ENCODE results near the gene FNBP1. TPM values are rescaled to one million over a fixed set of nuclear protein-coding genes. Genes with fewer than 3 reads are reported as not detected.

FNBP1 gene
- total RNA-seq, result 12.1 and 18.5 TPM in 2 replicates

GRCh38 chr9:130042885-130043653, at the start of gene FNBP1:
Gene FNBP1 (minus strand): TSS chr9:130043189. CDS start chr9:130042975, 214 bp downstream.
- H3K27me3 ChIP-seq (ENCODE audit: control insufficient read depth, insufficient read depth, low read length), result no peaks in the 10 kb centered on the region
- H3K36me3 ChIP-seq (ENCODE audit: control insufficient read depth, insufficient read depth, low read length), result no peaks in the 10 kb centered on the region
- H3K4me3 ChIP-seq (ENCODE audit: low read depth, low read length), result peak within 1 kb of the TSS; percentile 92
- peak; percentile 7 for TF ChIP-seq CTCF (IDR thresholded peaks at IDR 0.05; ENCODE audit: insufficient read depth, low read length, poor library complexity, severe bottlenecking)
- peak; percentile 25 for DNase-seq (ENCODE audit: low read depth)

DNA sequence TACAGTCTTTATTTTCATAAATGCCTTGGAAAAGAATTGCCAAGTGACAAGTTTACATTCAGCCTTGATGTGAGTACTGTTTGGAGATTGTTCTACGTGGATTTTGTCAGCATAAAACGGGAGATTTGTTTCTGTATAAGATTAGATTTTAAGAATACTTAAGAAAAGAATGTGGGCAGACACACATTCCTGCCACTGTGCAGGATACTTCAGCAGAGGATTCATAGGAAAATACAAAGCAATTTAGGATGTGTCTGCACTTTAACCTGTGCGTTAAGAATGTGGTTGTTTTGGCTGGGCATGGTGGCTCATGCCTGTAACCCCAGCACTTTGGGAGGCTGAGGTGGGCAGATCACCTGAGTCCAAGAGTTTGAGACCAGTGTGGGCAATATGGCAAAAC, 47.9 kb upstream of the FNBP1 start:
- TF ChIP-seq CTCF (IDR thresholded peaks at IDR 0.05; ENCODE audit: insufficient read depth, low read length, poor library complexity, severe bottlenecking), result no peak
- no peak for DNase-seq (ENCODE audit: low read depth)
- Histone ChIP-seq H3K4me3 (ENCODE audit: low read depth, low read length) (no peak overlapping the region), H3K36me3 (ENCODE audit: control insufficient read depth, insufficient read depth, low read length) (no peaks in the 10 kb centered on the region), H3K27me3 (ENCODE audit: control insufficient read depth, insufficient read depth, low read length) (no peaks in the 10 kb centered on the region)

DNA sequence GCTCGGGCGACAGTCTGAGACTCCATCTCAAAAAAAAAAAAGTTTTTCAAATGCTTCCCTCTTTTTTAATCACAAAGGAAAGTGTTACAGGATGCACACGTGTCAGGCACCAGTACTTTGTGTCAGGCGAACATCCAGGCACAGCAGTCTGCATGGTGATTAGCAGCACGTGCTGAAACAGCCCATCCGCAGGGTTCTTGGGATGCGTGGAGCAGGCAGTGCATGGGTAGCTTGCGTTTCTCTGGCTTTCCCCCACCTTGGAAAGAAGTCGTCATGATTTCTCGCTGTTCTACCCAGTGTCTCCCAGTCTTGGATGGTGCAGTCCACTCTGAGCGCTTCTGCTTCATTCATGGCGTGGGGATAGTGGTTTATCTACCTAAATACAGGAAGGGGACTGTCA, 46.2 kb upstream of the FNBP1 start:
- DNase-seq (ENCODE audit: low read depth), result no peak
- Histone ChIP-seq H3K36me3 (ENCODE audit: control insufficient read depth, insufficient read depth, low read length) (no peaks in the 10 kb centered on the region), H3K4me3 (ENCODE audit: low read depth, low read length) (no peak overlapping the region), H3K27me3 (ENCODE audit: control insufficient read depth, insufficient read depth, low read length) (no peaks in the 10 kb centered on the region)
- TF ChIP-seq CTCF (IDR thresholded peaks at IDR 0.05; ENCODE audit: insufficient read depth, low read length, poor library complexity, severe bottlenecking), result no peak

DNA sequence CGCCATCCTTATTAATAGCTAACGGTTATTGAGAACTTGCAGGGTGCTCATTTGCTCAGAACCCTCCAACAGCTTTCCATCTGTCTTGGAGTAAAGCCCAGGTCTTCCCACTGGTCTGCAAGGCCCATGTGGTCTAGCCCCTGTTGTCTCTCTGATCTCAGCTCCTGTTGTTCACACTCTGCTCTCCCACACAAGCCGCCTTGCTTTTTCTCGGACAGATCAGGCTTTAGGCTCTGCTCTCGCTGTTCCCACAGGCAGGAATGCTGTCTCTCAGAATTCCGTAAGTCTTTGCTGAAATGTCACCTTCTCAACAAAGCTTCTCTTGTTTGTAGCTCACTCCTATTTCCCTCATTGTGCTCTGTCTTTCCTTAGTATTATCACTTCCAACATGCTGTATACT, 45.1 kb upstream of the FNBP1 start:
- no peak for DNase-seq (ENCODE audit: low read depth)
- Histone ChIP-seq H3K4me3 (ENCODE audit: low read depth, low read length) (no peak overlapping the region), H3K36me3 (ENCODE audit: control insufficient read depth, insufficient read depth, low read length) (no peaks in the 10 kb centered on the region), H3K27me3 (ENCODE audit: control insufficient read depth, insufficient read depth, low read length) (no peaks in the 10 kb centered on the region)
- no peak for TF ChIP-seq CTCF (IDR thresholded peaks at IDR 0.05; ENCODE audit: insufficient read depth, low read length, poor library complexity, severe bottlenecking)

GRCh38 chr9:130084337-130084736, 41.3 kb upstream of the FNBP1 start:
- TF ChIP-seq CTCF (IDR thresholded peaks at IDR 0.05; ENCODE audit: insufficient read depth, low read length, poor library complexity, severe bottlenecking), result no peak
- Histone ChIP-seq H3K4me3 (ENCODE audit: low read depth, low read length) (no peak overlapping the region), H3K36me3 (ENCODE audit: control insufficient read depth, insufficient read depth, low read length) (peaks cover 1% of the 10 kb centered on the region), H3K27me3 (ENCODE audit: control insufficient read depth, insufficient read depth, low read length) (no peaks in the 10 kb centered on the region)
- no peak for DNase-seq (ENCODE audit: low read depth)

GRCh38 chr9:130078547-130078946, 35.6 kb upstream of the FNBP1 start:
- Histone ChIP-seq H3K36me3 (ENCODE audit: control insufficient read depth, insufficient read depth, low read length) (peaks cover 1% of the 10 kb centered on the region), H3K27me3 (ENCODE audit: control insufficient read depth, insufficient read depth, low read length) (no peaks in the 10 kb centered on the region), H3K4me3 (ENCODE audit: low read depth, low read length) (no peak overlapping the region)
- DNase-seq (ENCODE audit: low read depth), result no peak
- TF ChIP-seq CTCF (IDR thresholded peaks at IDR 0.05; ENCODE audit: insufficient read depth, low read length, poor library complexity, severe bottlenecking), result no peak
